ENCODE results near the gene TXNRD1.

- TF ChIP-seq, protein P1, sequence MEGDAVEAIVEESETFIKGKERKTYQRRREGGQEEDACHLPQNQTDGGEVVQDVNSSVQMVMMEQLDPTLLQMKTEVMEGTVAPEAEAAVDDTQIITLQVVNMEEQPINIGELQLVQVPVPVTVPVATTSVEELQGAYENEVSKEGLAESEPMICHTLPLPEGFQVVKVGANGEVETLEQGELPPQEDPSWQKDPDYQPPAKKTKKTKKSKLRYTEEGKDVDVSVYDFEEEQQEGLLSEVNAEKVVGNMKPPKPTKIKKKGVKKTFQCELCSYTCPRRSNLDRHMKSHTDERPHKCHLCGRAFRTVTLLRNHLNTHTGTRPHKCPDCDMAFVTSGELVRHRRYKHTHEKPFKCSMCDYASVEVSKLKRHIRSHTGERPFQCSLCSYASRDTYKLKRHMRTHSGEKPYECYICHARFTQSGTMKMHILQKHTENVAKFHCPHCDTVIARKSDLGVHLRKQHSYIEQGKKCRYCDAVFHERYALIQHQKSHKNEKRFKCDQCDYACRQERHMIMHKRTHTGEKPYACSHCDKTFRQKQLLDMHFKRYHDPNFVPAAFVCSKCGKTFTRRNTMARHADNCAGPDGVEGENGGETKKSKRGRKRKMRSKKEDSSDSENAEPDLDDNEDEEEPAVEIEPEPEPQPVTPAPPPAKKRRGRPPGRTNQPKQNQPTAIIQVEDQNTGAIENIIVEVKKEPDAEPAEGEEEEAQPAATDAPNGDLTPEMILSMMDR (IDR thresholded peaks at IDR 0.05; ENCODE audit: control extremely low read depth in 1 of 3, insufficient read depth in 1 of 3, low read depth in 1 of 3, low read length in 3 of 3): no peak
- TF ChIP-seq TAF1 (IDR thresholded peaks at IDR 0.05; ENCODE audit: low read depth, low read length): no peak
- no peak for TF ChIP-seq POLR2A (IDR thresholded peaks at IDR 0.05; ENCODE audit: control extremely low read depth in 1 of 2, low read depth in 2 of 2, low read length in 2 of 2)
- TF ChIP-seq TCF12 (IDR thresholded peaks at IDR 0.05; ENCODE audit: low read depth, low read length): no peak
- TF ChIP-seq KDM1A (IDR thresholded peaks at IDR 0.05; ENCODE audit: borderline replicate concordance, low read length): no peak
- no peak for TF ChIP-seq RAD21 (IDR thresholded peaks at IDR 0.05 in 1 of 2, conservative IDR thresholded peaks at IDR 0.05 in 1 of 2; ENCODE audit: low read depth in 2 of 2, low read length in 2 of 2)
- TF ChIP-seq, protein P2, sequence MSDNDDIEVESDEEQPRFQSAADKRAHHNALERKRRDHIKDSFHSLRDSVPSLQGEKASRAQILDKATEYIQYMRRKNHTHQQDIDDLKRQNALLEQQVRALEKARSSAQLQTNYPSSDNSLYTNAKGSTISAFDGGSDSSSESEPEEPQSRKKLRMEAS (IDR thresholded peaks at IDR 0.05): no peak
- no peak for TF ChIP-seq POU5F1 (IDR thresholded peaks at IDR 0.05; ENCODE audit: low read depth, low read length)
- TF ChIP-seq FOSL1 (IDR thresholded peaks at IDR 0.05; ENCODE audit: insufficient read depth, low read depth, low read length): no peak
- TF ChIP-seq BRCA1 (IDR thresholded peaks at IDR 0.05; ENCODE audit: low read depth, low read length): no peak
- no peak for TF ChIP-seq SP1 (IDR thresholded peaks at IDR 0.05; ENCODE audit: low read depth, low read length)
- TF ChIP-seq, protein P3, sequence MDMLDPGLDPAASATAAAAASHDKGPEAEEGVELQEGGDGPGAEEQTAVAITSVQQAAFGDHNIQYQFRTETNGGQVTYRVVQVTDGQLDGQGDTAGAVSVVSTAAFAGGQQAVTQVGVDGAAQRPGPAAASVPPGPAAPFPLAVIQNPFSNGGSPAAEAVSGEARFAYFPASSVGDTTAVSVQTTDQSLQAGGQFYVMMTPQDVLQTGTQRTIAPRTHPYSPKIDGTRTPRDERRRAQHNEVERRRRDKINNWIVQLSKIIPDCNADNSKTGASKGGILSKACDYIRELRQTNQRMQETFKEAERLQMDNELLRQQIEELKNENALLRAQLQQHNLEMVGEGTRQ (IDR thresholded peaks at IDR 0.05; ENCODE audit: low read length): no peak
Observed at GRCh38 chr12:104257913-104258472, 42.4 kb downstream of the TXNRD1 start.

Data from H1 (cell line).